ENCODE results near the gene ITGA11. TPM values are rescaled to one million over a fixed set of nuclear protein-coding genes. Genes with fewer than 3 reads are reported as not detected.

ITGA11 gene, protein sequence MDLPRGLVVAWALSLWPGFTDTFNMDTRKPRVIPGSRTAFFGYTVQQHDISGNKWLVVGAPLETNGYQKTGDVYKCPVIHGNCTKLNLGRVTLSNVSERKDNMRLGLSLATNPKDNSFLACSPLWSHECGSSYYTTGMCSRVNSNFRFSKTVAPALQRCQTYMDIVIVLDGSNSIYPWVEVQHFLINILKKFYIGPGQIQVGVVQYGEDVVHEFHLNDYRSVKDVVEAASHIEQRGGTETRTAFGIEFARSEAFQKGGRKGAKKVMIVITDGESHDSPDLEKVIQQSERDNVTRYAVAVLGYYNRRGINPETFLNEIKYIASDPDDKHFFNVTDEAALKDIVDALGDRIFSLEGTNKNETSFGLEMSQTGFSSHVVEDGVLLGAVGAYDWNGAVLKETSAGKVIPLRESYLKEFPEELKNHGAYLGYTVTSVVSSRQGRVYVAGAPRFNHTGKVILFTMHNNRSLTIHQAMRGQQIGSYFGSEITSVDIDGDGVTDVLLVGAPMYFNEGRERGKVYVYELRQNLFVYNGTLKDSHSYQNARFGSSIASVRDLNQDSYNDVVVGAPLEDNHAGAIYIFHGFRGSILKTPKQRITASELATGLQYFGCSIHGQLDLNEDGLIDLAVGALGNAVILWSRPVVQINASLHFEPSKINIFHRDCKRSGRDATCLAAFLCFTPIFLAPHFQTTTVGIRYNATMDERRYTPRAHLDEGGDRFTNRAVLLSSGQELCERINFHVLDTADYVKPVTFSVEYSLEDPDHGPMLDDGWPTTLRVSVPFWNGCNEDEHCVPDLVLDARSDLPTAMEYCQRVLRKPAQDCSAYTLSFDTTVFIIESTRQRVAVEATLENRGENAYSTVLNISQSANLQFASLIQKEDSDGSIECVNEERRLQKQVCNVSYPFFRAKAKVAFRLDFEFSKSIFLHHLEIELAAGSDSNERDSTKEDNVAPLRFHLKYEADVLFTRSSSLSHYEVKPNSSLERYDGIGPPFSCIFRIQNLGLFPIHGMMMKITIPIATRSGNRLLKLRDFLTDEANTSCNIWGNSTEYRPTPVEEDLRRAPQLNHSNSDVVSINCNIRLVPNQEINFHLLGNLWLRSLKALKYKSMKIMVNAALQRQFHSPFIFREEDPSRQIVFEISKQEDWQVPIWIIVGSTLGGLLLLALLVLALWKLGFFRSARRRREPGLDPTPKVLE
- total RNA-seq (ENCODE audit: low replicate concordance) = 0.26 and 0.92 TPM in 2 replicates
- long read RNA-seq, partial matches to known transcripts = 0 of 1 reads
- long read RNA-seq, other reads (novel, unspliced or antisense) = 1 of 1 reads

DNA sequence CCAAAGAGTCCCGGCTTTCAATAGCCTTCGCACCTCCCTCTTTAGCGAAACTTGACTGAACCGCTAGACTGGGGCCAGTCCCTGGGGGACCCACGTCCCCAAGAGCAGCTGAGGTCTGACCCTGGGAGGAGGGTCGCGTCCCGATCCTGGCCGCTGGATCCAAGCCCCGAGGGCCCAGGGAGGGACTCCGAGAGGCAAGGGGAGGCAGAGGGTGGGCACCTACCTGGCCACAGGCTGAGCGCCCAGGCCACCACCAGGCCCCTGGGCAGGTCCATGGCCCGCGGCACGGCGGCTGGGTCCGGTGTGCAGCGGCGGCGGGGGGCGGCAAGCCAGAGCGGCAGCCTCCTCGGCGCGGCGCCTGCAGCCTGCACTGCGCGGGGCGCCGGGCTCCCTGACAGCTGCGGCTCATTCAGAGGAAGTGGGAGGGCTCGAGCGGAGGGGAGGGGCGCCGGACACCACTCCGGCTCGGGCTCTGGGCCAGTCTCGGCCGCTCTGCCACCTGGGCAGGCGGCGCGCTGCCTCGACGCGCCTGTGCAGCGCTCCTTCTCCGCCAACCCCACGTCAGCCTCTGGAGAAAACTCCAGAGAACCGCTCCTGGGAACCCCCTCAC lies at the start of gene ITGA11:
Gene ITGA11 (minus strand): TSS at position 372 of the 610 bp plus-strand sequence. CDS start 97 bp downstream, at position 275.
- peaks cover 9% of the 10 kb centered on the region for H3K4me1 Mint-ChIP-seq (ENCODE audit: unreplicated experiment)
- peaks cover 82% of the 10 kb centered on the region for H3K27me3 Mint-ChIP-seq
- no peak within 1 kb of the TSS for H3K27ac Mint-ChIP-seq
- H3K36me3 Mint-ChIP-seq = no peaks in the 10 kb centered on the region
- peak; percentile 69 for DNase-seq (ENCODE audit: extremely low spot score, unreplicated experiment)
- H3K9me3 Mint-ChIP-seq = no peaks in the 10 kb centered on the region
- H3K4me3 Mint-ChIP-seq = peak within 1 kb of the TSS; percentile 83
- TF ChIP-seq, protein P1, sequence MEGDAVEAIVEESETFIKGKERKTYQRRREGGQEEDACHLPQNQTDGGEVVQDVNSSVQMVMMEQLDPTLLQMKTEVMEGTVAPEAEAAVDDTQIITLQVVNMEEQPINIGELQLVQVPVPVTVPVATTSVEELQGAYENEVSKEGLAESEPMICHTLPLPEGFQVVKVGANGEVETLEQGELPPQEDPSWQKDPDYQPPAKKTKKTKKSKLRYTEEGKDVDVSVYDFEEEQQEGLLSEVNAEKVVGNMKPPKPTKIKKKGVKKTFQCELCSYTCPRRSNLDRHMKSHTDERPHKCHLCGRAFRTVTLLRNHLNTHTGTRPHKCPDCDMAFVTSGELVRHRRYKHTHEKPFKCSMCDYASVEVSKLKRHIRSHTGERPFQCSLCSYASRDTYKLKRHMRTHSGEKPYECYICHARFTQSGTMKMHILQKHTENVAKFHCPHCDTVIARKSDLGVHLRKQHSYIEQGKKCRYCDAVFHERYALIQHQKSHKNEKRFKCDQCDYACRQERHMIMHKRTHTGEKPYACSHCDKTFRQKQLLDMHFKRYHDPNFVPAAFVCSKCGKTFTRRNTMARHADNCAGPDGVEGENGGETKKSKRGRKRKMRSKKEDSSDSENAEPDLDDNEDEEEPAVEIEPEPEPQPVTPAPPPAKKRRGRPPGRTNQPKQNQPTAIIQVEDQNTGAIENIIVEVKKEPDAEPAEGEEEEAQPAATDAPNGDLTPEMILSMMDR (conservative IDR thresholded peaks at IDR 0.05) = no peak

DNA sequence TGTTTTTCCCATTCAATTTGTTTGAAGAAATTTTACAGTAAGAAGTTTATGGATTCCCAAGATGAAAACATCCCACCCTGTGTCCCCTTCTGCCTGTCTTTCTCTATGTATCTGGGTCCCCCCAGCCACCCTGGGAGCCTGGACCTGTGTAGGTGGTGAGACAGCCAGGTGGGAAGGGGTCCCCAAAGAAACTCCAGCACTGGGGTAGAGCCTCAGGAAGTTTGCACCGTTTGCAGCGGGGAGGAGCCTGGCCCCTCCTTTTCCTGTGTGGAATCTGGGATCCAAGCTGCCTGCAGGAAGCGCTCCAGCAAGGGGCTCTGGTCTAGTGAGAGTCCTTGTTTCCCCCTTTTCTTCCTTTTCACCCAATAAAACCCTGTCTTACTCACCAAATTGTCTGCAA lies 49.4 kb upstream of the ITGA11 start:
- Mint-ChIP-seq H3K27me3 (peaks cover 28% of the 10 kb centered on the region), H3K27ac (no peak overlapping the region), H3K36me3 (no peaks in the 10 kb centered on the region), H3K4me3 (no peak overlapping the region), H3K4me1 (ENCODE audit: unreplicated experiment) (peaks cover 17% of the 10 kb centered on the region), H3K9me3 (no peaks in the 10 kb centered on the region)
- TF ChIP-seq, protein P1 (conservative IDR thresholded peaks at IDR 0.05) = no peak
- peak; percentile 52 for DNase-seq (ENCODE audit: extremely low spot score, unreplicated experiment)

DNA sequence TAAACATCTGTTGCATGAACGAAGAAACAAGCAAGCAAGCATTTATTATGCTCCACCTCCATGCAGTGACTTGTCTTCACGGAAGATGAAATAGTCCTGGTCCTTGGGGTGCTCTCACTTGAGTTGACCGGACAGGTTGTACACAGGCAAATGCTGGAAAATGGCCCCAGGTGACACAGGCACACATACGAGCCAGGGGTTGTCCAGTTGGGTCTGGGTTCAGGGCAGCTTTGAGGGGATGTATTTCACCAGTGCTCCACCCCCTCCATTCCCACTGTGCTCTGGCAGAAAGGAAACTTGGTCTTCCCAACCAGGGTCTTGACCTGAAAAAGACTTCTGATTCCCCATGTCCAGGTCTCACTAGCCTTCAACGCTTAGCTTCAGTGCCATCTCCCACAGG lies 48.3 kb upstream of the ITGA11 start:
- peaks cover 10% of the 10 kb centered on the region for H3K4me1 Mint-ChIP-seq (ENCODE audit: unreplicated experiment)
- TF ChIP-seq, protein P1 (conservative IDR thresholded peaks at IDR 0.05) = no peak
- H3K4me3 Mint-ChIP-seq = no peak overlapping the region
- H3K36me3 Mint-ChIP-seq = no peaks in the 10 kb centered on the region
- peaks cover 21% of the 10 kb centered on the region for H3K27me3 Mint-ChIP-seq
- H3K27ac Mint-ChIP-seq = no peak overlapping the region
- H3K9me3 Mint-ChIP-seq = no peaks in the 10 kb centered on the region
- no peak for DNase-seq (ENCODE audit: extremely low spot score, unreplicated experiment)

DNA sequence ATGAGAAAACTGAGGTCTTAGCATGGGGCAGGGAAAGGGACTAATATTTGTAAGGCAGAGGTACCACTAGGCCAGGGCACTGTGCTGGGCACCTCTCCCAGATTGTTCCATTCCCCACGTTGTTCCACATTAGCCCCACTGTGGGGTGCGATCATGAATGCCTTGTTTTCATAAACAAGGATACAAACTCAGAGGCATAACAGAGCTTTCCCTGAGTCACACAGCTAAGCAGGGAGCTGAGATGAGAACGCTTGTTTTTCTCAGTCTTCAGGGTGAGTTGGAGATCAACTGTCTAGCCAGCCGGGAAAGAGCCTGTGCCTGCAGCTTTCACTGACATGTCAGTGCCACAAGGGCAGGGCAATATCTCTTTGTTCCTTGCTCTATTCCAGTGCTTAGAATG lies 47.9 kb upstream of the ITGA11 start:
- no peak overlapping the region for H3K27ac Mint-ChIP-seq
- H3K4me1 Mint-ChIP-seq (ENCODE audit: unreplicated experiment) = peaks cover 8% of the 10 kb centered on the region
- DNase-seq (ENCODE audit: extremely low spot score, unreplicated experiment) = no peak
- H3K27me3 Mint-ChIP-seq = peaks cover 18% of the 10 kb centered on the region
- no peaks in the 10 kb centered on the region for H3K9me3 Mint-ChIP-seq
- H3K4me3 Mint-ChIP-seq = no peak overlapping the region
- TF ChIP-seq, protein P1 (conservative IDR thresholded peaks at IDR 0.05) = no peak
- H3K36me3 Mint-ChIP-seq = no peaks in the 10 kb centered on the region

DNA sequence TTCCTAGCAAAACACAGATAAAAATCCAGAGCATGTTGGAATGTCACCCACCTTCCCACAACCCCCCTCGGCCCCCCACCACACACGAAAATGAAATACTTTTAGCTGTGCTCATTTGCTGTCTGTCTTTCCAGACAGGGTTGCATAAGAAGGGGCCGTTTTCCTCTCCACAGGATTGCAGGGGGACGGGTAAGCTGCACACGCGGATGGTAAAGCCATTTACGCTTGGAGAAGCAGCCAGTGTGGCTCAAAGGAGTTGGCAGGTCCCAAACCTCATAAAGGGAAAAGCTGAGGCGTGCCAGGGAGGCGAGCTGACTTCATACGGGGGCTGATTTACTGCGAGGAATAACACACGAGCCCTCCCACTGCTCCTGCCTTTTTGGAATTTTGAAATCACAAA lies 47.4 kb upstream of the ITGA11 start:
- H3K4me3 Mint-ChIP-seq = no peak overlapping the region
- no peak for DNase-seq (ENCODE audit: extremely low spot score, unreplicated experiment)
- H3K27me3 Mint-ChIP-seq = peaks cover 18% of the 10 kb centered on the region
- no peaks in the 10 kb centered on the region for H3K36me3 Mint-ChIP-seq
- H3K27ac Mint-ChIP-seq = no peak overlapping the region
- TF ChIP-seq, protein P1 (conservative IDR thresholded peaks at IDR 0.05) = no peak
- H3K9me3 Mint-ChIP-seq = no peaks in the 10 kb centered on the region
- peaks cover 4% of the 10 kb centered on the region for H3K4me1 Mint-ChIP-seq (ENCODE audit: unreplicated experiment)
